ENCODE measurements around the gene ADAM22. TPM values are rescaled to one million over a fixed set of nuclear protein-coding genes. Genes with fewer than 3 reads are reported as not detected.

ADAM22 gene
- total RNA-seq, 1 donor from 2014 or later: 1.9 TPM

- Histone ChIP-seq H3K27me3 (ENCODE audit: low read depth) (no peaks in the 10 kb centered on the region), H3K27ac (replicated peaks) (no peak overlapping the region), H3K9me3 (replicated peaks) (no peaks in the 10 kb centered on the region), H3K4me1 (peaks cover 34% of the 10 kb centered on the region), H3K36me3 (peaks cover 74% of the 10 kb centered on the region), H3K4me3 (no peak overlapping the region)
- no peak for TF ChIP-seq CTCF (IDR thresholded peaks at IDR 0.05; ENCODE audit: borderline replicate concordance)
- intact Hi-C loops (cut with micrococcal nuclease): no loop called here
- DNase-seq: no peak
These were observed 280.4 kb downstream of the ADAM22 start for GRCh38 chr7:88214456-88214855.

GRCh38 chr7:88215295-88215694 is 281.2 kb downstream of the ADAM22 start:
- TF ChIP-seq CTCF (IDR thresholded peaks at IDR 0.05; ENCODE audit: borderline replicate concordance): no peak
- H3K36me3 ChIP-seq: peaks cover 65% of the 10 kb centered on the region
- no peaks in the 10 kb centered on the region for H3K9me3 ChIP-seq (replicated peaks)

GRCh38 chr7:88216276-88216675 is 282.2 kb downstream of the ADAM22 start:
- H3K4me1 ChIP-seq: peaks cover 52% of the 10 kb centered on the region
- no peak for TF ChIP-seq CTCF (IDR thresholded peaks at IDR 0.05; ENCODE audit: borderline replicate concordance)

More at GRCh38 chr7:88215295-88215694, 281.2 kb downstream of the ADAM22 start:
- intact Hi-C loops (cut with micrococcal nuclease): no loop called here
- Histone ChIP-seq H3K27me3 (ENCODE audit: low read depth) (no peaks in the 10 kb centered on the region), H3K4me1 (peaks cover 42% of the 10 kb centered on the region), H3K27ac (replicated peaks) (no peak overlapping the region), H3K4me3 (no peak overlapping the region)
- no peak for DNase-seq

GRCh38 chr7:88217675-88218428 is 283.8 kb downstream of the ADAM22 start:
- DNase-seq: no peak
- peak overlapping the region; percentile 100 for H3K4me3 ChIP-seq
- H3K36me3 ChIP-seq: peaks cover 42% of the 10 kb centered on the region
- peaks cover 54% of the 10 kb centered on the region for H3K4me1 ChIP-seq
- intact Hi-C loops (cut with micrococcal nuclease): no loop called here
- peak overlapping the region; percentile 97 for H3K27ac ChIP-seq (replicated peaks)
- no peaks in the 10 kb centered on the region for H3K27me3 ChIP-seq (ENCODE audit: low read depth)
- TF ChIP-seq CTCF (IDR thresholded peaks at IDR 0.05; ENCODE audit: borderline replicate concordance): no peak
- H3K9me3 ChIP-seq (replicated peaks): no peaks in the 10 kb centered on the region

More at GRCh38 chr7:88216276-88216675, 282.2 kb downstream of the ADAM22 start:
- H3K36me3 ChIP-seq: peaks cover 57% of the 10 kb centered on the region
- H3K4me3 ChIP-seq: no peak overlapping the region
- intact Hi-C loops (cut with micrococcal nuclease): no loop called here
- H3K27me3 ChIP-seq (ENCODE audit: low read depth): no peaks in the 10 kb centered on the region
- no peaks in the 10 kb centered on the region for H3K9me3 ChIP-seq (replicated peaks)
- DNase-seq: no peak
- no peak overlapping the region for H3K27ac ChIP-seq (replicated peaks)

GRCh38 chr7:88218429-88218745 is 284.3 kb downstream of the ADAM22 start:
- peak overlapping the region; percentile 97 for H3K27ac ChIP-seq (replicated peaks)
- no peak for TF ChIP-seq CTCF (IDR thresholded peaks at IDR 0.05; ENCODE audit: borderline replicate concordance)
- H3K36me3 ChIP-seq: peaks cover 37% of the 10 kb centered on the region
- peak overlapping the region; percentile 100 for H3K4me3 ChIP-seq
- H3K4me1 ChIP-seq: peaks cover 54% of the 10 kb centered on the region
- intact Hi-C loops (cut with micrococcal nuclease): no loop called here
- no peaks in the 10 kb centered on the region for H3K9me3 ChIP-seq (replicated peaks)
- H3K27me3 ChIP-seq (ENCODE audit: low read depth): no peaks in the 10 kb centered on the region
- no peak for DNase-seq

Data from left ventricle myocardium inferior (tissue), 1 donor.